HG02678 (cell line): Measurements from ENCODE around the gene EDA.

ENCODE experiments used
- ATAC-seq: cut with Tn5 transposase; IDR thresholded peaks from one replicate; pipeline ENCODE4 v1.9.1; 2021; ENCODE audit warnings: mild to moderate bottlenecking, moderate library complexity; ENCODE audit not compliant: unreplicated experiment

The EDA gene

GRCh38 chrX:70054391-70054790, 438.5 kb downstream of the EDA start:
- ATAC-seq: no peak

DNA sequence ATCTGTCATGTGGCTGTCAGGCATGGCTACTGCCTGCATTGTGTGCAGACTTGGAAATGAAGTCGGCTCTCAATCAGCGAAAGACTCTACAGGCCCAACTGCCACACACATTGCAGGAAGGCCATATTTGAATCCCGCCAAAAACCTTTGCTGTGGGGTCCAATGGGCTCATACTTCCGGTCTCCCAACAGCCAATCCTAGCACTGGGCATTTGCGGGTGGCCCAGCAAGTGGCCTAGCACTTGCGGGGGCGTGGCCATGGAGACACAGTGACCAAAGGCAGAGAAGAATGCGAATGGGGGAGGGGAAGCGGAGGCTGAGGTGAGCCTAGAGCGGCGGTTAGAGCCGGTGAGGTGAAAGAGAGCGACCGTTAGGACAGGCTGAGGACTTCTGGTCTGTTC, 446.2 kb downstream of the EDA start, which contains the start of gene OTUD6A:
OTUD6A (plus strand) TSS at position 382 of the 400 bp plus-strand sequence. CDS start 68 bp downstream, outside the sequence.
- no peak for ATAC-seq

DNA sequence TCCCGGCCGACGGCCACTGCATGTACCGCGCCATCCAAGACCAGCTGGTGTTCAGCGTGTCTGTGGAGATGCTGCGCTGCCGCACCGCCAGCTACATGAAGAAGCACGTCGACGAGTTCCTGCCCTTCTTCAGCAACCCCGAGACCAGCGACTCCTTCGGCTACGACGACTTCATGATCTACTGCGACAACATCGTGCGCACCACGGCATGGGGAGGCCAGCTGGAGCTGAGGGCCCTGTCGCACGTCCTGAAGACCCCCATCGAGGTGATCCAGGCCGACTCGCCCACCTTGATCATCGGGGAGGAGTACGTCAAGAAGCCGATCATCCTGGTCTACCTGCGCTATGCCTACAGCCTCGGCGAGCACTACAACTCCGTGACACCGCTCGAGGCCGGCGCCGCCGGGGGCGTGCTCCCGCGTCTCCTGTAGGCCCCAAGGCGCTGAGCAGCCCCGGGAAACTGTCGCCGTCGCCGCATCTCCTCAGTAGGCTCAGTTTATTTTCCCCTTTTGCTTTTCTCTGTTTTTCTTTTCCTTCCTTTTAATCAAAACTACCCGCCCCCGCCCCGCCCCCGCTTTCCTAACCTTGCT, 447.1 kb downstream of the EDA start:
- ATAC-seq: no peak

DNA sequence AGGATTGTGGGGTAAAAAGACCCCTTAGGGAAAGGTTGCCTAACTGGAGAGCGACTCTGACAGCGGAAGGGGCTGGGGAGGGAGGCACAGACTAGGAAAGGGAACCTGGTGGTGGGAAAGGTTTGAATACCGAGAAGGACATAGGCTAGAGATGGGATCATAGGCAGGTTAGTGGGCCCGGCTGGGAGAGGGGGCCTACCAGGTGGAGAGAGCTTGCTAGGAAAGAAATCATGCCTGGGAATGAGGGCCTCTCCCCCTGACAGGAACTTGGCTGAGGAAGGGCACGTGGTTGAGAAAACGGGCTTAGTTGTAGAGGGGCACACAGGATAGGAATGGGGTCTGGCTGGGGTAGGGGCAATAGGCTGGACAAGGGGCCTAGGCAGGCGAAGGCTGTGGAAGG, 450.7 kb downstream of the EDA start:
- no peak for ATAC-seq

DNA sequence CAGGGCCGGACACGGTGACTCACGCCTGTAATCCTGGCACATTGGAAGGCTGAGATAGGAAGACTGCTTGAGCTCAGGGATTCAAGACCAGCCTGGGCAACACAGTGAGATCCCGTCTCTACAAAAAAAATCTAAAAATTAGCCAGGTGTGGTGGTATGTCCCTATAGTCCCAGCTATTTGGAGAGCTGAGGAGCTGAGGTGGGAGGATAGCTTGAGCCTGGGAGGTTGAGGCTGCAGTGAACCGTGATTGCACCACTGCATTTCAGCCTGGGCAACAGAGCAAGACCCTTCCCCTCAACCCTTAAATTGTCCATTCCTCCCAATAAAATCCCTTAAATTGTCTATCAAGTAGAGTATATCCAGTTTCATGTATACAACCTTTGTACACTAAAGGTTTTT, 463.4 kb downstream of the EDA start:
- no peak for ATAC-seq

GRCh38 chrX:70079870-70080269, 464.0 kb downstream of the EDA start:
- no peak for ATAC-seq

GRCh38 chrX:70082723-70083122, 466.8 kb downstream of the EDA start:
- ATAC-seq: no peak

- no peak for ATAC-seq
These were observed 468.8 kb downstream of the EDA start for GRCh38 chrX:70084592-70085240.

- ATAC-seq: no peak
These were observed 472.1 kb downstream of the EDA start for GRCh38 chrX:70087857-70088630.

DNA sequence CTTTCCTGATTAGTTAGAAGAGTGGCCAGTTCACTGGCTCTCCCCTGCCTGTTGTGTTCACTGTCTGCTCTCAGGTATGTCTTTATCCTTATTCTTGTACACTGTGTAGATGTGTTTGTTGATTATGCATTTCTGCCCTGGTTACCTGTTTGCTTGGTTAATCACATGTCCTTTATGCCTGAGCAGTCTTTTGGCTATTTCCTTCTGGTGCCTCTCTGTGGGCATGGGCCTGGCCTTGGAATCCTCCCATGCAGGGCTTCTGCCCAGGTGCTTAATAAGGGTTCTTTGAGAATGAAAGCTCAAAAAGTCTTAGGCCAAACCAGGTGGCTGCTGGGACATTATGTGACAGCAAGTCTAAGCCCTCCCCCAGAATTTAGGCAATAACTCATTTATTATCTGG, 472.8 kb downstream of the EDA start:
- no peak for ATAC-seq
